UCSD-AML1 (cell line): ENCODE data around the gene C1R.
"Not testable (repeated sequence)": the region's sequence is repeated elsewhere in the genome, so short reads cannot be mapped to it uniquely, and the experiment has no call there.

Experiments
- DNase-seq: peaks from one replicate; lab custom pipeline; 2025; ENCODE audit not compliant: unreplicated experiment; lab: John Stamatoyannopoulos, UW

C1R gene

GRCh38 chr12:7039403-7039802, 52.8 kb downstream of the C1R start:
- no peak for DNase-seq

GRCh38 chr12:7038591-7038990, 53.7 kb downstream of the C1R start:
- no peak for DNase-seq

- DNase-seq = not testable (repeated sequence)
Observed at GRCh38 chr12:7037411-7037810, 54.8 kb downstream of the C1R start.

- no peak for DNase-seq
Observed at GRCh38 chr12:7035463-7035862, 56.8 kb downstream of the C1R start.

GRCh38 chr12:7034464-7034863, 57.8 kb downstream of the C1R start:
- DNase-seq = no peak

- DNase-seq = no peak
Observed at GRCh38 chr12:7032990-7033389, 59.3 kb downstream of the C1R start.

GRCh38 chr12:7031306-7031705, 60.9 kb downstream of the C1R start:
- DNase-seq = no peak
